ENCODE measurements around the gene DAG1.

The DAG1 gene

DNA sequence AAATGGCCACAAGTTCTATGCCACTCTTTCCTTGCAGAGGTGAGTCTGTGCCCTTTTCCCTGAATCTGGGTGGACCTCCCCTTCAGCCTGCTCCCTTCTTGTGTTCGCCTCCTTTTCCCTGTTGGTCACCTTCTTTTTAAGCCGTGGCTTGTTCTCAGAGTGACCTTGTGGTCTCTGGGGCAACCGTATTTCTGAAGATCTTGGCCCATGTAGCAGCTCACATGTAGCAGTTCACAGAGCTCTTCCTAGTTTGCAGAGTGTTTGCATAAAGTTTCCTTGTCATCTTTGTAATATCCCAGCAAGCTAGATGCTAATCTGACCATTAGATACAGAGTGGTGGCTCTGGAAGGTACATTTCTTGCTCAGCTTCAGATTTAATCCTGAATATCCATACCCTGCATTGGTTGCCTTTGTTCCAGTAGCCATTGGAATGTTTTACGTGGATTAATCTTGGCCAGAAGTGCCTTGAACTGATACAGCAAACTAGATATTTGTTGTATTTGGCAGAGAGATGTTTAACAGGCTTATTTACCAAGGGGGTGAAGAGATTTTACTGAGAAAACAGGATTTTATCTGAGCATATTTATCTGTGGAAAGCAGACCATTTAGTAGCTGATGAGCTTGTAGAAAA lies 43.5 kb downstream of the DAG1 start:
- no peaks in the 10 kb centered on the region for H3K9me3 ChIP-seq (ENCODE audit: control insufficient read depth in 1 of 2, low read length in 2 of 2)
- H3K27ac ChIP-seq (ENCODE audit: low read depth, low read length), result no peak overlapping the region
- no peak overlapping the region for H3K4me3 ChIP-seq (ENCODE audit: low read depth in 1 of 2, low read length in 2 of 2)
- peaks cover 11 to 60% of the 10 kb centered on the region in 2 donors for H3K36me3 ChIP-seq (ENCODE audit: control insufficient read depth in 1 of 2, insufficient read depth in 2 of 2, low read length in 2 of 2)
- H3K27me3 ChIP-seq (ENCODE audit: control insufficient read depth in 1 of 2, insufficient read depth in 2 of 2, low read length in 2 of 2), result no peaks in the 10 kb centered on the region
- H3K9ac ChIP-seq (ENCODE audit: low read depth in 1 of 2, low read length in 2 of 2), result no peak overlapping the region
- H3K4me1 ChIP-seq (ENCODE audit: control insufficient read depth in 1 of 2, insufficient read depth in 2 of 2, low read length in 2 of 2), result no peaks in the 10 kb centered on the region

GRCh38 chr3:49518016-49518415 lies 47.9 kb downstream of the DAG1 start:
- Histone ChIP-seq H3K27me3 (ENCODE audit: control insufficient read depth in 1 of 2, insufficient read depth in 2 of 2, low read length in 2 of 2) (no peaks in the 10 kb centered on the region), H3K4me1 (ENCODE audit: control insufficient read depth in 1 of 2, insufficient read depth in 2 of 2, low read length in 2 of 2) (no peaks in the 10 kb centered on the region), H3K9ac (ENCODE audit: low read depth in 1 of 2, low read length in 2 of 2) (no peak overlapping the region), H3K36me3 (ENCODE audit: control insufficient read depth in 1 of 2, insufficient read depth in 2 of 2, low read length in 2 of 2) (peaks cover 5 to 53% of the 10 kb centered on the region in 2 donors), H3K4me3 (ENCODE audit: low read depth in 1 of 2, low read length in 2 of 2) (no peak overlapping the region), H3K27ac (ENCODE audit: low read depth, low read length) (no peak overlapping the region), H3K9me3 (ENCODE audit: control insufficient read depth in 1 of 2, low read length in 2 of 2) (no peaks in the 10 kb centered on the region)

GRCh38 chr3:49518441-49518840 lies 48.4 kb downstream of the DAG1 start:
- H3K36me3 ChIP-seq (ENCODE audit: control insufficient read depth in 1 of 2, insufficient read depth in 2 of 2, low read length in 2 of 2), result peaks cover 4 to 49% of the 10 kb centered on the region in 2 donors
- H3K27ac ChIP-seq (ENCODE audit: low read depth, low read length), result no peak overlapping the region
- H3K9me3 ChIP-seq (ENCODE audit: control insufficient read depth in 1 of 2, low read length in 2 of 2), result no peaks in the 10 kb centered on the region
- no peaks in the 10 kb centered on the region for H3K27me3 ChIP-seq (ENCODE audit: control insufficient read depth in 1 of 2, insufficient read depth in 2 of 2, low read length in 2 of 2)
- H3K9ac ChIP-seq (ENCODE audit: low read depth in 1 of 2, low read length in 2 of 2), result no peak overlapping the region
- H3K4me1 ChIP-seq (ENCODE audit: control insufficient read depth in 1 of 2, insufficient read depth in 2 of 2, low read length in 2 of 2), result no peaks in the 10 kb centered on the region
- H3K4me3 ChIP-seq (ENCODE audit: low read depth in 1 of 2, low read length in 2 of 2), result no peak overlapping the region

DNA sequence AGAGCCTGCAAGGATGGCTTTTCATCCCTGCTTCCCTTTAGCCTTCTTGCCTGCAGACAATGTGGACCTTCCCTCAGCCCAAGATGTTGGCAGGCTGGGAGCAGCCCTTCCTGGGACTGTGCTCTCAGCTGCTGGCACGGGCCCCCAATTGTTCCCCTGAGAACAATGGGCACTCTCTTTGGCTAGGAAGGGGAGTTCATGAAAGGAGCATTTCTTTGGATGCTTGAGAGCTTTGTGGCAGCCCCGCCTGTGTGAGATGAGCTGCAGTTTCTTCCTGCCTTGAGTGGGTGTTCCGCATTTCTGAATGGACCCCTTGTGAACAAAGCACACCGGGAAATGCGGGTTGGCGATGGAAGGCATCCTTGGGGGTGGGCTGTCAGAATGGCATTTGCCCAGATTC lies 49.2 kb downstream of the DAG1 start:
- H3K4me1 ChIP-seq (ENCODE audit: control insufficient read depth in 1 of 2, insufficient read depth in 2 of 2, low read length in 2 of 2), result no peaks in the 10 kb centered on the region
- H3K27ac ChIP-seq (ENCODE audit: low read depth, low read length), result no peak overlapping the region
- H3K36me3 ChIP-seq (ENCODE audit: control insufficient read depth in 1 of 2, insufficient read depth in 2 of 2, low read length in 2 of 2), result peaks cover 0 to 46% of the 10 kb centered on the region in 2 donors
- no peaks in the 10 kb centered on the region for H3K9me3 ChIP-seq (ENCODE audit: control insufficient read depth in 1 of 2, low read length in 2 of 2)
- H3K4me3 ChIP-seq (ENCODE audit: low read depth in 1 of 2, low read length in 2 of 2), result no peak overlapping the region
- no peak overlapping the region for H3K9ac ChIP-seq (ENCODE audit: low read depth in 1 of 2, low read length in 2 of 2)
- H3K27me3 ChIP-seq (ENCODE audit: control insufficient read depth in 1 of 2, insufficient read depth in 2 of 2, low read length in 2 of 2), result no peaks in the 10 kb centered on the region

DNA sequence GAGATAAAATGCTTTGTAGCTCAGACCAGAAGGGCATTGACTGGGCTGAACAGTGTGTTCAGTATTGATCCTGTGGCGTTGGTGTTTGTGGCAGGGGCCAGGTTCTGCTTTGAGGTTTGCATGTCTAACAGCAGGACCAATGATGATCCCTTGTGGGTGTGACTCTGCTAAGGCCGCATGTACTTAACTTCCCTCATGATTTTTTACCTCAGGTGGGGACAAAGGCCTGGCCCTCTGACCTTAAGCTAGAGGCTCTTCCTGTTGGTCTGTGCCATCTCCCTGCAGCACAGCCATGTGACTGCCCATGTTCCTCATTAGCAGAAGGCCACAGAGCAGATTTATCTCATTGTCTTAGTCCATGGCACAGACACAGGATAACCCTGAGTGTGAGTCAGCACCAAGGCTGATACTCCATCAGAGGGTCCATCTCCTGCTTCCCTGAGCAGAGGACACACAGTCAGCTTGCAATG lies 49.9 kb downstream of the DAG1 start:
- Histone ChIP-seq H3K9me3 (ENCODE audit: control insufficient read depth in 1 of 2, low read length in 2 of 2) (no peaks in the 10 kb centered on the region), H3K9ac (ENCODE audit: low read depth in 1 of 2, low read length in 2 of 2) (no peak overlapping the region), H3K27ac (ENCODE audit: low read depth, low read length) (no peak overlapping the region), H3K4me1 (ENCODE audit: control insufficient read depth in 1 of 2, insufficient read depth in 2 of 2, low read length in 2 of 2) (no peaks in the 10 kb centered on the region), H3K27me3 (ENCODE audit: control insufficient read depth in 1 of 2, insufficient read depth in 2 of 2, low read length in 2 of 2) (no peaks in the 10 kb centered on the region), H3K36me3 (ENCODE audit: control insufficient read depth in 1 of 2, insufficient read depth in 2 of 2, low read length in 2 of 2) (peaks cover 0 to 44% of the 10 kb centered on the region in 2 donors), H3K4me3 (ENCODE audit: low read depth in 1 of 2, low read length in 2 of 2) (no peak overlapping the region)

DNA sequence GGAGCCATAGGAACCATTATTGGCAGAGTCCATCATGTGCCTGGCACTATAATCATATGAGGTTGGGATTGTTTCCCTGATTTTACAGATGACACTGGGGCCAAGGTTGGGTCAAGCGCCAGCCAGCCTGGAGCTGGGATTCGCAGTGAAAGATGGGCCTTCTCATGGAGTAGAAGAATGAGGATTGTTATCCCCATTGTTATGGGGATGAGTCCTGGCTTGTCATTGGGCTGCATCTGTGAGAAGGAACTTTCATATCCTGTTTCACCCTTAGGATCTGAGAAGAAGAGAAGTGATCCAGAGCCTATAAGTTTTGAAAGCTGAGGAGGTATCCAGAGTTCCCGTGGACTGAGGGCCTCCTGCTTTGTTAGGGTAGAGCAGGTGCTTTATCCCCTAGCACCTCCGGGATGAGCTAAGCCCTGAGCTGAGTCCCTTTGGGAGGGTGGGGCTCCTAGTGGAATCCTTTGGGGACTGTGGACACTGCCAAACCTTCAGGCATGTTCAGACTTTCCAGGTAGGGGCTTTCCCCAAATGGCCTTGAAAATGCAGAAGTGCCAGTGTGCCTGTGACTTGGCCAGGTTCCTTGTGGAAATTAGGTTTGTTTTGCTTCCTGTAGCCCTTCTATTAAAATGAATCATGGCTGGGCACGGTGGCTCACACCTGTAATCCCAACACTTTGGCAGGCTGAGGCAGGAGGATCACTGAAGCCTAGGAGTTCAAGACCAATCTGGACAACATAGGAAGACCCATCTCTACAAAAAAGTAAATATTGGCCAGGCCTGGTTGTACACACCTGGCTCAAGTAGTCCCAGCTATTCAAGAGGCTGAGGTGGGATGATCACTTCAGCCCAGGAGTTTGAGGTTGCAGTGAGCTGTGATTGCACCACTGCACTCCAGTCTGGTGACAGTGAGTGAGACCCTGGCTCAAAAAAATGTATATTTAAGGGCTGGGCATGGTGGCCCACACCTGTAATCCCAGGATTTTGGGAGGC lies 54.0 kb downstream of the DAG1 start:
- no peak overlapping the region for H3K4me3 ChIP-seq (ENCODE audit: low read depth in 1 of 2, low read length in 2 of 2)
- no peaks in the 10 kb centered on the region for H3K9me3 ChIP-seq (ENCODE audit: control insufficient read depth in 1 of 2, low read length in 2 of 2)
- no peak overlapping the region for H3K9ac ChIP-seq (ENCODE audit: low read depth in 1 of 2, low read length in 2 of 2)
- H3K4me1 ChIP-seq (ENCODE audit: control insufficient read depth in 1 of 2, insufficient read depth in 2 of 2, low read length in 2 of 2), result no peaks in the 10 kb centered on the region
- peaks cover 0 to 18% of the 10 kb centered on the region in 2 donors for H3K36me3 ChIP-seq (ENCODE audit: control insufficient read depth in 1 of 2, insufficient read depth in 2 of 2, low read length in 2 of 2)
- H3K27me3 ChIP-seq (ENCODE audit: control insufficient read depth in 1 of 2, insufficient read depth in 2 of 2, low read length in 2 of 2), result no peaks in the 10 kb centered on the region
- H3K27ac ChIP-seq (ENCODE audit: low read depth, low read length), result no peak overlapping the region

GRCh38 chr3:49529567-49529966 lies 59.5 kb downstream of the DAG1 start:
- Histone ChIP-seq H3K4me1 (ENCODE audit: control insufficient read depth in 1 of 2, insufficient read depth in 2 of 2, low read length in 2 of 2) (no peaks in the 10 kb centered on the region), H3K9ac (ENCODE audit: low read depth in 1 of 2, low read length in 2 of 2) (no peak overlapping the region), H3K27ac (ENCODE audit: low read depth, low read length) (no peak overlapping the region), H3K36me3 (ENCODE audit: control insufficient read depth in 1 of 2, insufficient read depth in 2 of 2, low read length in 2 of 2) (peaks cover 19 to 32% of the 10 kb centered on the region in 2 donors), H3K9me3 (ENCODE audit: control insufficient read depth in 1 of 2, low read length in 2 of 2) (no peaks in the 10 kb centered on the region), H3K4me3 (ENCODE audit: low read depth in 1 of 2, low read length in 2 of 2) (no peak overlapping the region), H3K27me3 (ENCODE audit: control insufficient read depth in 1 of 2, insufficient read depth in 2 of 2, low read length in 2 of 2) (no peaks in the 10 kb centered on the region)

DNA sequence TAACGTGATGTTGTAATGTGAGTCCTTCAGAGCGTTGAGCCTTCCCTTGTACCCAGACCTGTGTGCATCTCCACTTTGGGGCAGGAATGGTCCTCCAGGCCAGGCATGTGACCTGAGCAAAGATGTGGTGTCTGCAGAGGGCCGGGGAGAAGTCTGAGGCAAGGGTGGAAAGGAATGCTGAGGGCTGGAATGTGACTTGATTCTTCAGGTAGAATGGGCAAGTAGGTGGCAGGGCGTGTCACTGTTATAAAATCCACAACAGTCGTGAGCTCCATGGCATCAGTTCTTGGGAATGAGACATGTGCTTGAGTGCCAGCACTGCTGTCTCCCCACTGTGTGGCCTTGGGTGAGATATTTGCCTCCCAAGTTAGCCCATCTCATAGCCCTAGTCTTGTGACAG lies 60.2 kb downstream of the DAG1 start:
- no peaks in the 10 kb centered on the region for H3K4me1 ChIP-seq (ENCODE audit: control insufficient read depth in 1 of 2, insufficient read depth in 2 of 2, low read length in 2 of 2)

DNA sequence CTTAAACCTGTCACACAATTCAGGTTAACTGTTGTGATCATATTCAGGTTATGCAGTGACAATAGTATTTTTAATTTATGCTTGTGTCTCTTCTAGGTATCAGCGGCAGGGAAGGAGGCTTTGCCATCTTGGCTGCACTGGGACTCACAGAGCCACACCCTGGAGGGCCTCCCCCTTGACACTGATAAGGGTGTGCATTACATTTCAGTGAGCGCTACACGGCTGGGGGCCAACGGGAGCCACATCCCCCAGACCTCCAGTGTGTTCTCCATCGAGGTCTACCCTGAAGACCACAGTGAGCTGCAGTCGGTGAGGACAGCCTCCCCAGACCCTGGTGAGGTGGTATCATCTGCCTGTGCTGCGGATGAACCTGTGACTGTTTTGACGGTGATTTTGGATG lies 60.6 kb downstream of the DAG1 start:
- H3K36me3 ChIP-seq (ENCODE audit: control insufficient read depth in 1 of 2, insufficient read depth in 2 of 2, low read length in 2 of 2), result peaks cover 24 to 29% of the 10 kb centered on the region in 2 donors
- no peaks in the 10 kb centered on the region for H3K4me1 ChIP-seq (ENCODE audit: control insufficient read depth in 1 of 2, insufficient read depth in 2 of 2, low read length in 2 of 2)
- H3K4me3 ChIP-seq (ENCODE audit: low read depth in 1 of 2, low read length in 2 of 2), result no peak overlapping the region
- no peak overlapping the region for H3K27ac ChIP-seq (ENCODE audit: low read depth, low read length)
- H3K27me3 ChIP-seq (ENCODE audit: control insufficient read depth in 1 of 2, insufficient read depth in 2 of 2, low read length in 2 of 2), result no peaks in the 10 kb centered on the region
- no peak overlapping the region for H3K9ac ChIP-seq (ENCODE audit: low read depth in 1 of 2, low read length in 2 of 2)
- H3K9me3 ChIP-seq (ENCODE audit: control insufficient read depth in 1 of 2, low read length in 2 of 2), result no peaks in the 10 kb centered on the region

More for the DNA sequence above, 60.2 kb downstream of the DAG1 start:
- H3K36me3 ChIP-seq (ENCODE audit: control insufficient read depth in 1 of 2, insufficient read depth in 2 of 2, low read length in 2 of 2), result peaks cover 23 to 29% of the 10 kb centered on the region in 2 donors
- H3K27ac ChIP-seq (ENCODE audit: low read depth, low read length), result no peak overlapping the region
- H3K4me3 ChIP-seq (ENCODE audit: low read depth in 1 of 2, low read length in 2 of 2), result no peak overlapping the region
- no peaks in the 10 kb centered on the region for H3K9me3 ChIP-seq (ENCODE audit: control insufficient read depth in 1 of 2, low read length in 2 of 2)
- no peaks in the 10 kb centered on the region for H3K27me3 ChIP-seq (ENCODE audit: control insufficient read depth in 1 of 2, insufficient read depth in 2 of 2, low read length in 2 of 2)
- no peak overlapping the region for H3K9ac ChIP-seq (ENCODE audit: low read depth in 1 of 2, low read length in 2 of 2)

DNA sequence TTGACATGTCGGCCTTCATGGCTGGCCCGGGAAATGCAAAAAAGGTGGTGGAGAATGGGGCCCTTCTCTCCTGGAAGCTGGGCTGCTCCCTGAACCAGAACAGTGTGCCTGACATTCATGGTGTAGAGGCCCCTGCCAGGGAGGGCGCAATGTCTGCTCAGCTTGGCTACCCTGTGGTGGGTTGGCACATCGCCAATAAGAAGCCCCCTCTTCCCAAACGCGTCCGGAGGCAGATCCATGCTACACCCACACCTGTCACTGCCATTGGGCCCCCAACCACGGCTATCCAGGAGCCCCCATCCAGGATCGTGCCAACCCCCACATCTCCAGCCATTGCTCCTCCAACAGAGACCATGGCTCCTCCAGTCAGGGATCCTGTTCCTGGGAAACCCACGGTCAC lies 61.2 kb downstream of the DAG1 start:
- Histone ChIP-seq H3K36me3 (ENCODE audit: control insufficient read depth in 1 of 2, insufficient read depth in 2 of 2, low read length in 2 of 2) (peaks cover 24 to 29% of the 10 kb centered on the region in 2 donors), H3K4me1 (ENCODE audit: control insufficient read depth in 1 of 2, insufficient read depth in 2 of 2, low read length in 2 of 2) (peaks cover 2 to 3% of the 10 kb centered on the region in 2 donors), H3K4me3 (ENCODE audit: low read depth in 1 of 2, low read length in 2 of 2) (no peak overlapping the region), H3K9ac (ENCODE audit: low read depth in 1 of 2, low read length in 2 of 2) (no peak overlapping the region), H3K27ac (ENCODE audit: low read depth, low read length) (no peak overlapping the region), H3K9me3 (ENCODE audit: control insufficient read depth in 1 of 2, low read length in 2 of 2) (no peaks in the 10 kb centered on the region), H3K27me3 (ENCODE audit: control insufficient read depth in 1 of 2, insufficient read depth in 2 of 2, low read length in 2 of 2) (no peaks in the 10 kb centered on the region)

All from duodenal mucosa (tissue), 2 donors.